DMS79 treated with DMSO at 0.1 percent for 48 hours (cell line): ENCODE data around the gene C1orf174.
A peak's percentile ranks its signal among the peaks of the same experiment; 100 is the strongest.

Source experiments
- DNase-seq: peaks from one replicate; lab custom pipeline; 2025; lab: John Stamatoyannopoulos, UW

C1orf174 gene

DNA sequence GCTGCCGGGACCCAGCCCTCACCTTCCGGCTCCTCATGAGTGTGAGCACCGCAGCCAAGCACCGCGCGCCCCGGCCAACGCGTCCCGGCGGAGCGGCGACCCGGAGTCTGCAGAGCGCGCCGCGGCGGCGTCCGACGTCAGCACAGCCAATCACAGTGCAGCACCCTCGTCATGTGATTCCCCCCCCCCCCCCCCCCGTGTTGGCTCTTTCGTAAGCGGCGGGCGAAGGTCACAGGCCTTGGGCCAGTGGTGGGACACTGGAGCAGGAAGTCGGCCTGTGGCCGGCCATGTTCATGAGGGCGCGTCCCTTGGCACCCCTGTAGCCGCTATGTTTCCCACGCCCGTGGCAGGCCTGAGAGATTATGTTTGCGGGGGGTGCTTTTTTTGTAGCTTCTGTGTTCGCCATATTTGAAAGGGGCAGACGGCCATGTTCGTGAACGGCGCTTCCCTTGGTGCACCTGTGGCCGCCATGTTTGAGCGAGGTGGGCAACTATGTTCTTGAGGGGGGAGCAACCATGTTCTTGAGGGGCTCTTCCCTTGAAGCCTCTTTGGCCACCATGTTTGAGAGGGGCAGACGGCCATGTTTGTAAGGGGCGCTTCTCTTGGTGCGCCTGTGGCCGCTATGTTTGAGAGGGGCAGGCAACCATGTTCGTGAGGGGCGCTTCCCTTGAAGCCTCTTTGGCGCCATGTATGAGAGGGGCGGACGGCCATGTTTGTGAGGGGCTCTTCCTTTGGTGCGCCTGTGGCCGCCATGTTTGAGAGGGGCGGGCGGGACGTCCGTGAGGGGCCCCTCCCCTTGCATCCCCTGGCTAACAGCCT is at the start of gene C1orf174:
Gene C1orf174 (minus strand): TSS at position 123 of the 819 bp plus-strand sequence. CDS start 86 bp downstream, at position 37.
- DNase-seq, result peak; percentile 99

DNA sequence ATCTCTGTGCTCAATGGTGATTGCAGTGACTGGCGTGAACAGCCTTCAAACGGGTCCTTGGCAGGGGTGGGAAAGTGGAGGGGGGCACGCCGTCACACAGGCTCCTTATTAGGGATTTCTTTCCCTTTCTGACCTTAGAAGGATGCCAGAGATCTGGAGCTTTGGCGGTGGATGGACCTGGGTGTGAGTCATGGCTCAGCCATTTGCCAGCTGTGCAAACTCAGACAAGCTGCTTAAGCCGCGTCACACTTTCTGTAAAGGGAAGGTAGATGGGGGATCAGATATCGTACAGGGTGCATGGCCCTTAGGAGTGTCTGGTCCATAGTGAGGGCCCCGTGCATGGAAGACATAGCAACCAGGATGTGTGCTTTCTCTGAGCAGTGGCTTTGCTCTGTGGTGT is 48.3 kb upstream of the C1orf174 start:
- DNase-seq, result no peak

DNA sequence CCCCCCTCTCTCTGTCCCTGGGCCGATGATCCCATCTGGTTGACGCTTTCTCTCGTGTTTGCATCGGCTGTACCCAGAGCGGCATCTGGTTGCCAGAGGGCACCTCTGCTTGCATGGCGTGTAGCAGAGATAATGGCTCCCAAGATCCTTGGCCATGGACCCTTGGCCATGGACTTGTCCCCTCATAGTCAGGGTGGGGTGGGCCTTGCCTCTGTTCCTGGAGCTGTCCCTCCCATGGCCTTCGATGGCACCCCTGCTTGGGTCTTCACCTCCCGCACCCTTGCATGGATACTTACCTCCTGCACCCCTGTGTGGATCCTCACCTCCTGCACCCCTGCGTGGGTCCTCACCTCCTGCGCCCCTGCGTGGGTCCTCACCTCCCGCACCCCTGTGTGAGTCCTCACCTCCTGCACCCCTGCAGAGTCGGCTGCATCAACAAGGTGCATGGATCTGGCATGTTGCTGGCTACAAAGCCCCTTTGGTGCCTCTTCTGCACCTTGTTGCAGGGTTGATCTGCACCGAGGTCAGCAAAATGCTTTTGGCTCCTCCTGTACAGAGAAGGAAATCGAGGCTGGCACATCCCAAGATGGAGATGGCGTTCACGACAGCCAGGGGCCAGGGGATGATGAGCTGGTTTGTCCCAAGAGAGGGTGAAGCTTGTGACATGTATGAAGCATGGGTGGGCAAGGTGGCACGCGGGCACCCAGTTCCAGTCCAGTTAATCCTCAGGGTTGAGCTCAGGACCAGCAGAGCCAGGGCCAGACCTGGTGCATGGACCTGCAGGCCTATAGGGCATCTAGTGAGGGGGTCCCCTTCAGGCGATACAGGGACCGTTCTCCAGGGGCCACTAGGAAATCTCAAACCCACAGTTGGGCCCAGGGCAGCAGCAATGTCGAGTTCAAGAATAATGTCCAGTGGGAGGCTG is 46.1 kb upstream of the C1orf174 start:
- no peak for DNase-seq

DNA sequence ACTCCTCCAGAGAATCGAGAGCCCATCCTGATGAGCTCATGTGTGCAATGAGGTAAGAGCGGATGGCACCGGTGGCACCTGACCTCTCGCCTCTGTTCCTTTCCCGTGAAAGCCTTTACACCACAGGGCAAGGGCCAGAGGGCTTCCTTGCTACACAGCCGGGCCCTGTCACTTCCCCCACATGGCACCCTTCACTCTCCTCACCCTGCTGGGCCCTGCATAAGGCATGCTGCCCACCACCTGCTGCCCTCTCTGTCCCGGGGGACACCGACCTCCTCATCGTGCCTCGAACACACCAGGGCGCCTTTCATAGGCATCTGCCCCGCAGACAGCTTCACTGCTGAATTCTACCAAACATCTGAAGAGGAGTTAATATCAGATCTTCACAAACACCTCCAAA is 45.1 kb upstream of the C1orf174 start:
- DNase-seq, result no peak

DNA sequence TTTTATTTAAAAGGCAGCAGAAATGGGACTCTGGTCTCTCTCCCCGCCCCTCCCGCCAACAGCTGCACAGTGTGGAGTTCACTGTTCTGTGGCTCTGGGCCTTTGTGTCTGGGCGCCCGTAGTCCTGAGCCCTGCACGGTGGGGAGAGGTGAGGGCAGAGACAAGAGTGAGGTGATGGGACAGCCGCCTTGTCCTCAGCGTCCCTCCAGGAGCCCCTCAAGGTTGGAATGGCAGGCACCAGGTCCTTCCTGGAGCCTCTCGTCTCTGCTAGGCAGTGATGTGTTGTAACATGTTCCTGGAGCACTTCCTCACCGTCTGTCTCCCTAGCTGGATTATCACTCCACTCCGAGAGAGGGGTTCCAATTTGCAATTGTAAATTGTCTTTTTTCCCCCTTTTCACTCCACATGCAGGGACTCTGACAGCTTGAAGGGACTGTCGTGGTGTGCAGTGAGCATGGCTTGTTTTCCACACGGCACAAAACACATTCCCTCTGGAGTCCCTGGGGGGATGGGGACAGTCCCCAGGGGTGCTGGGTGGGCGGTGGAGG is 44.6 kb upstream of the C1orf174 start:
- no peak for DNase-seq

DNA sequence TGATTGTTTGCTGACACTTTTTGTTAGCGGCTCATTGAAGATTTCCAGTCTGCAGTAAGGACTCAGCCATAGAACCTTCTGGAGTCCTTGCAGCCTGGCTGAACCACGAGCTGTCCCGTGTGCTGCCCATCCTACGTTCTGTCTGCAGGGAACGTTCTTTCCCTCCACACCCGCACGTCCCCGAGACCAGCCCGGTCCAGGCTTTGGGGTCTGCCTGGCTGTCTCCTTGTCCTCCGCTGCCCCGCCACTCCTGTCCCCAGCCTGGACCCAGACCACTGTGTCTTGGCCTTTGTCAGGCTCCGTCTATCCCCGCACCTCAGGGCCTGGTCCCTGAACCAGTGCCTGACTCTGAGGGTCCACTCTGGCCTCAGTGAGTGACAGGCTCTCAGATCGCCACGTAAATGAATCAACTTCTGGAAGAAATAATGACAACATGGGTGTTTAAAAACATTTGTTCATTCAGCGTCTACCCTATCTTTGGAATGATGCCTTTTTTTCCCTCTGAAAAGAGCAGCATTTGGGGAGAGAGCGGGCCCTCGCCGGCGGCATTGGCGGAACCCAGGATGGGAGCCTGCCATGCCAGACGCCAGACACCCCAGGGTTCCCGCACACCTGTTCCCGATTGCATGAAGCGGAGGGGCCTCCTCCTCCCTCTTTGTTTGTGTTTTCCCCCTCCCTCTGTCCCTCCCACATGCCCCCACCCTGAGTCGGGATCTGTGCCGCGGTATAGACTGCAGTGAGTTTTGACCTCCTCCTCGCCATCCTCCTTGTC is 43.9 kb upstream of the C1orf174 start:
- DNase-seq, result peak; percentile 19

DNA sequence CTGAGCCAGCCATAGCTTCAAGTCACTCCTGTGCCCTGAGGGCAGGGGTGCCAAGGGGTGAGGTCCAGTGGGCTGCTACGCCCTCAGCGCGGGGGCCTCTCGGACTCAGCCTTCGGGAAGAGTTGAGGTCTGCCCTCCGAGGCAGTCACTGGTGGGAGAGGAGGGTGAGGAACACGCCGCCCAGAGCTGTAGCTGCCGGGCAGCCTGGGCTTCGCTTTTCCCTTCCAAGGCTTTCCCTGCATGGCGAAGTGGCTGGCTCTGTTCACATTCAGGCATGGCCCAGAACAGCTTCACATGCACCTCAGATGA is 43.0 kb upstream of the C1orf174 start:
- DNase-seq, result no peak

DNA sequence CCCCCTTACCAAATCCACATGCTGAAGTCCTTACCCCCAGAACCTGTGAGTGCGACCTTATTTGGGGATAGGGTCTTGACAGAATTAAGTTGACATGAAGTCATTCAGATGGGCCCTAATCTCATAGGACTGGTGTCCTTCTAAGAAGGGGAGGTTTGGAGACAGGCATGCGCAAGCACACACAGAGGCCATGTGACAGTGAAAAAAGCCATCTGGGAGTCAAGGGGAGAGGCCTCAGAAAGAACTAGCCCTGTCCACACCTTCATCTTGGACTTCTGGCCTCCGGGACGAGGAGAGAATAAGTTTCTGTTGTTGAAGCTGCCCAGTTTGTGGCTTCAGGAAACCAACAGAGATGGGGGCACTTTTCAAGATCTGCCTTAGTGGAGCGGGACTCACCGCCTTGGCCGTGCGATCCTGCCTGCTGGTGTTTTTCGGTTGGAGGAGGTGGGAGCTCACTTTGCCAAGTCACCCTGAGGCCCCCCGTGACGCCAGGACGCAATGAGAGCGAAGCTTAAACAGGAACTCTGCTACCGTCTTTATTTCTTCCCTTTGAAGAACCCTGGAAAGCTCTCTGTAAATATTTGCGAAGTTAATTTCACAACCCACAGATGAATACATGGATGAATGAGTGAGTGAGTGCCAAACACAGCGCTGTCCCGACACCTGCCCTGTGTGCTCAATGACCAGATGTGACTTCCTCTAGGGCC is 42.5 kb upstream of the C1orf174 start:
- DNase-seq, result peak; percentile 93

DNA sequence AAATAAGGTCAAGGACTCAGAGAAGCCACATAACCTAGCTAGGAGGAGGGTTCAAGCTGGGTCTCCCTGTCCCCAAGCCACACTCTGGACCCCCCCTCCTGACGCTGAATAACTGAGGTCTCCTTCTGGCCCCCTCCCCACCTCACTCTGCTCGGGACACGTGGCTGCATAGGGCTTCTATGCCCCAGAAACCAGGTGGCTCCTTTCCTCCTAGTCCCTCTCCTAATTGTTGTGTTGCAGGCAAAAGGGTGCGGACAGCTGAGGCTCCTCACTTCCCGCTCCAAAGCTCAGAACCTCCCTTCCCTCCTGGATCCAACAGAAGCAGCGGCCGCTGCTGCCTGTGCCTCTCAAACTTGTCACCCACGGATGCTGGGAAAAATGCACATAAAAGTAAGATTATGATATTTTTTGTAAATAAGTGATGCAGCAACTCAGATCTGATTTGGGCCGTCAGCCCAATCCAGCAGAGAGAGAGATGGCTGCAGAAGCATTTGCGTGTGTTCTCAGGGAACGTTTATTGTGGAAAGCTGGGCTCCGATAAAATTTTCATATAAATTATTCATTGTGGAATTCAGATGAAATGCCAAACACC is 40.8 kb upstream of the C1orf174 start:
- no peak for DNase-seq

DNA sequence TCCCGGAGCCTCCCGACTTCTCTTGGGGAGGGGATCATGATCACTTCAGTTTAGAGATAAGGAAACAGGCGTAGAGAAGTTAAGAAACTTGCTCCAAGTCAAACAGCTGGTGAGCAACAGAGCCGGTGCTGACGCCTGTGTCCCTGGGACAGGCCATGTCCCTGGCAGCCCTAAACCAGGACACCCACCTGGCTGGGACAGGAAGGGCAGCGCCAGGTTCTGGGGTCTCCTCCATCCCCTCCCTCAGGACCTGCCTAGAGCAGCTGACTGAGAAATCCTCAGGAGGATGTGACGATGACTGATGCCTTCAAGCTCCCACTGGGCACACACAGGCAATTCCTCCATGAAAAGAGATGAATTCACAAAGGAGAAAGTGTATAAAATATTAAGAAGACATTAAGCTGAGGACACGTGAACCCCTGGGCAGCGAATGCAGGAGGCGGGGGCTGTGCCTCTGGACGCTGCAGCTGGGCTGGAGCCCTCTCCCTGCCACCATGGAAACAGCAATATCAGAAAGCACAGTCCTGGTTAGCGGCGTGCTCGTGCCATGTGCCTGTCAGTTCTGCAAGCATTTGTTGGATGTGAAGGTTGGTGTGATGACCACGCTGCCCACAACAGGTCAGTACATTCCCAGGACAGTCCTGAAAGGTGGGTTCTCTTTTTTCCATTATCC is 40.1 kb upstream of the C1orf174 start:
- DNase-seq, result no peak

DNA sequence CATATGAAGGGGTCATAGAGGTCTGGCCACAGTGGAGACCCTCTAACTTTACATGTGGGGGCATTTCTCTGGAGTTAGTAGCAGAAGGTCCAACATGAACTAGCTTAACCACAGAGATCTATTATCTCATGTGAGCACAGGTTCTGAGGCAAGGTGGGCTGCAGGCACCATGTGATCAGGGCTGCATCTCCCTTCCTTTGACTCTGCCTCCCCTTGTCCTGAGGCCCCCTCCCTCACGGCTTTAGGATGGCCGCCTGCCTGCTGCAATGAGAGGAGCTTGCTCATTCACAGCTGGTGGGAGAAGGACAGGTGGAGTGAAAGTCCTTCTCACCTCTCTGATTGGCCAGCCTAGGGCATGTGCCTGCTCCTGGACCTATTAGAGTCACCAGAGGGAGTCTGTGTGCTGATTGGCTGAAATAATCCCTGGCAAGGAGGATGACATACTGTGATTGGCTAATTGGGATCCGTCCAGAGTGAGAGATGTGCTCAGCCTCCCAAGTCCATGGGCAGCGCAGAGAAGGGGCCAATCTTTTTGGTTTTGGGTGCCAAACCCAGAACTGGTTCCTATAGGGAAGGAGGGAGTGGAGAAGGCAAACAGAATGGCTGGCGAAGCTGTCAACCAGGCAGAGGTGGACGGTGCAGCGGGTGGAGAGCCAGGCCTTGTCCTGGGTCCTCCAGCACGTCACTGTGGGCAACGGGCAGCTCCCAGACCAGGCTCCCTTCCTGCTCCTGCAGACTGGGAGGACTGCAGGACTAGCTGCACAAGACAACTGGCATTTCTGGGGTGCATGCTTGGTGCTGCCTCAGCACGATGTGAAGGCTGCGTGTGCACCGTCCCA is 39.4 kb upstream of the C1orf174 start:
- no peak for DNase-seq

DNA sequence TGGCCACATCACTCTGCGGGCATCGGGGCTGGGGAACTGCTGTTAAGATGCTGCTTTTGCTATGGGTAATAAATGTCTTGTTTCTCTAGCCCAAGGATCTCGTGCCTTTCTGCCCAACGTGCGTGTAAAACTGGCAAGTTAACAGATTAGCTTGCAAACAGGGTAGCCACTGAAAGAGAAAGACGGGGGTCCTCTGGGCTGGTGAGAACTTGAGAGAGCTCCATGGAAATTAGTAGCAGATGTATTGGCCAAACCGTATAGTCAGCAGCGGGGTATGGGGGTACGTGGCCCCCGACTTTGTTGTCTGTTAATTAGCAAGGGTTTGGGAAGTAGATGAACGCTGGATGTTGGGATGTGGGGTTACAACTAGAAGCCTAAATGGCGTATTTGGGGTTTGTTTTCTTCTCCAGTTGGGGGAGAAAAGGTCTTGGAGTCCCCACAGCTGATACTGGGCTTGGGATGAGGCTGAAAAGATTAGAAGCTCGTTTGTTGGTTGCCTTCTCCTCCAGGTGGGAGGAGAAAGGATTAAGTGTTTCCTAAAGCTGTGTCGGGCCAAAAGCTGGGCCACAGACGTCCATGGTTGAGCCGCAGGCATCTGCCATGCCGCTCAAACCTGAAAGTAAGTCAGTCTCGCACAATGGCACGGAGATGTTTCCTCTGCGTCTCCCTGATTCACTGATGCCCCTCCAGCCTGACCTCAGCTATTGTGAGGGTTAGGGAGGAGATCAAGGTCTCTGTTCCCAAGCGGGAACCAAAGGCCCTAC is 32.3 kb upstream of the C1orf174 start:
- no peak for DNase-seq

DNA sequence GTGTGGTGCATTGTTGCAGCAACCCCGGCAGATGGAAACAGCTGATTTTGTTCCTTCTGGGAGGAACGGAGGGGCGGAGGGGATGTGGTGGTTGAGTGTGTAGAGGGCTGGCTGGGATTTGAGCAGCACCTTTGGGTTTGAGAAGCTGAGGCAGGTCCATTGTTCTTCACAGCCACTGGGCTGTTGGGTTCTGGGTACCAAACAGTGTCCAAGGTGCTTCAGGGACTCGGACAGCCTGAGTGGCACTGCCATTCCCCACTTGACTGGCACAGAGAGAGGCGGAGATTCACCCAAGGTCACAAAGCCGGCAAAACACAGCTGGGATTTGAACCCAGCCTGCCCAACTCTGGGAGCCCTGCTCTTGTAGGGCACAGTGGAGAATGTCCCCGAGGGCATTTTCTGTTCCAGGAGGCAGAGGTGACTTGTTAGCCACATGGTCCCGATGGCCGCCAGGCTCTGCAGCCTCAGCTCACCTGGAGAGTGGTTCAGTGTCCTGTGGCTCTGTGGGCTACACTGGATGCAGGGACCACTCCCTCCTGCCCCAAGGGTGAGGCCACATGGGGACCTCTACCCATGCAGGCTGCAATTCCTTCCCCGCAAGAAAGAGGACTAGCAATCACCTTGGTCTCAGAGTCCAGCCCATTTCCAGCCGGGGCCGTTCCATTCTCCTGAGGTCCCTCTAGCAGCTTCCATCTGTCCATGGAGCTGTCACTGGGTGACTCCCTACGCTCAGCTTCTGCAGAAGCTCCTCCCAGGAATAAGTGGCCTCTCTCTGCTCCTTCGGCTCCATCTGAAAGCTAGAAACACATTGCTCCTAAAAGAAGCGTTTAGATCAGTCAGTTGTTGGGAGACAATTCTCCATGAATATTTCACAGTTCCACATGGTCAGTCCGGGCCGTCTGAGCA is 31.2 kb upstream of the C1orf174 start:
- DNase-seq, result no peak

DNA sequence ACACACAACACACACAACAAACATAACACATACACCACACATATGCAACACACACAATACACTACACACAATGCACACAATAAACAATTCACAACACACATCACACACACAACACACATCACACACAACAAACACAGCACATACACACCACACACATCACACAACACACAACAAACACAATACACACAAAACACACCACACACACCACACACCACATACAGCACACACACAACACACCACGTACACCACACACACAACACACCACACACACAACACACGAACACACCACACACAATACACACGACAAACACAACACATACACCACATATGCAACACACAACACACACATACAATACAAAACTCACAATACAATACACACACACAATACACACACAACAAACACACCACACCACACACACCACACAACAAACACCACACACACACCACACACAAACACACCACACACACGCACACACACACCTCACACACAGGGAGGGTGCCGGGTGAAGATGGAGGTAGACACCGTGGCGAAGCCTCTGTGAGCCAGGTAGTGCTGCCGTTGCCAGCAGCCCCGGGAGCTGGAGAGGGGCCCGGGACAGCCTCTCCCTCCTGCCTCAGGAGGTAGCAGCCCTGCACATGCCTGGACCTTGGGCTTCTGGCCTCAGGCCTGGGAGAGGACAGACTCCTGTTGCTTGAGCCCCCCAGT is 30.4 kb upstream of the C1orf174 start:
- DNase-seq, result no peak

DNA sequence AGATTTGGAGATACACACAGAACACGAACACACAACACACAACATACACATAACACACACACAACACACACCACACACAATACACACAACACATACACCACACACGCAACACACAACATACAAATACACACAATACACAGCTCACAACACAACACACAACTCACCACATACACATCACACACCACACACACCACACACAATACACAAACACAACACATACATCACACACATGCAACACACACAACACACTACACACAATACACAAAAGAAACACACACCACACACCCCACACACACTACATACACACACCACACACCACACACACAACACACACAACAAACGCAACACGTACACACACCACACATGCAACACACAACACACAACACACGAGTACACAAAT is 29.1 kb upstream of the C1orf174 start:
- no peak for DNase-seq

DNA sequence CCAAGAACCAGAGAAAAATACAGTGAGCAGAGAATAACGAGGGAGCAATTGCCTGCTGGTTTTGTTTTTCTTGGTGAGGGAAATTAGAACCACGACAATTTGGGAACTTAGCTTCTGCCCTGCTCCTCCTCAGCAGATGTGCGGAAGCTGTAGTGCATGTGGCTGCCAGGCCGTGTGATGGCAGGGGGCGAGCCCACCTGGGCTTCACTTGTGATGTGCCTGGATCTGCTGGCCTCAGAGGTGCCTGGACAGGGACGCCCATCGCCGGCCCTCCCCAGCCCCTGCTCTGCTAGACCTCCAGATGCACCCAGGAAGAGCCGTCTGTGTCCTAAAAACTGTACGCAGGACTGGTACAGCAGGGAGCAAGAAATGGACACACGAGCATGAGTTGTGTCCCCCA is 28.5 kb upstream of the C1orf174 start:
- DNase-seq, result no peak

DNA sequence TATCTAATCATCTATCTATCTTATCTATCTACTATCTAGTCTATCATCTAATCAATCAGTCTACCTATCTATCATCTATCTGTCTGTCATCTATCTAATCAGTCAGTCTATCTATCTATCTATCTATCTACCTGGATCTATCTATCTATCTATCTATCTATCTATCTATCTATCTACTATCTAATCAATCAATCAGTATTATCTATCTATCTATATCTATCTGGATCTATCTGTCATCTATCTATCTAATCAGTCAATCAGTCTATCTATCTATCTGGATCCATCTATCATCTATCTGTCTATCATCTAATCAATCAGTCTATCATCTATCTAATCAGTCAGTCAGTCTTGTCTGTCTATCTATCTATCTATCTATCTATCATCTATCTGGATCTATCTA is 26.9 kb upstream of the C1orf174 start:
- no peak for DNase-seq
